NCI-H526 (cell line): ENCODE data around the gene WDR70.
"Not testable (repeated sequence)": the region's sequence is repeated elsewhere in the genome, so short reads cannot be mapped to it uniquely, and the experiment has no call there.

ENCODE experiments used
- DNase-seq, 2 experiments: peaks; one replicate each; lab custom pipeline; 2025; lab: John Stamatoyannopoulos, UW

Gene WDR70

DNA sequence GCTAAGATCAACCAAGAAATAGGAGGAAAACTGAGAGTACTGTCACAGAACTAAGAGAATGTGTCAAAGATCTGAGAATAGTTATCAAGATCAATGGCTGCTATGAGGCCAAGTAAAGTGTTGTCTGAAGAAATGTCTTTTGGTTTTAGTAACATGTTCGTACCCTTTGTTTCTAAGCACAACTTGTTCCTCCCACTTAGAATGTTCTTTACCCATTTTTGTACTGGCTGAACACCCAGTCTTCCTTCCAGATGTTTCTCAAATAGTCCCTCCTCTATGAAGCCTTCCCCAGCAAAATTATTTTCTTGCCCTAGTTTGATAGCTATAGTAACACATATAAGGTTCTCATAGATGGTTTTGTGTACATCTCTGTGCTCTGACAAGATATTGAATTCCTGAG is 191.5 kb downstream of the WDR70 start:
- no peak for DNase-seq

DNA sequence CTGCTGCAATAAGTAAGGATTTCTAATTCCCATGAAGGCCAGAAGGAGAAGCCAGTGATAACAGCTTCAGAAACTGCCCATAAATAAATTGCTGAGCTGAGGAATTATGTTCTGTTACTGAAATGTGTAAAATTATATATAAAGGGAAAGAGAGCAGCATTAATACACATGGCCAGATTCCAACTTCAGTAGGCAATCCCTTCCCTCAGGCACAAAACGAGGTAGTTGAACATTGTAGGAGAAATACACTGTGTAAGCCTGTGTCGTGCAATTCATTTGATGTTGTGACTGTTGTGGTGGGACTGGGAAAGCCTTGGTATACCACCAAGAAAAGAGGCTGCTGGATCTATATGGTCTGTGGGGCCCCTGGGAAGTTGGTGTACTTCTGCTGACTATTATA is 192.9 kb downstream of the WDR70 start:
- DNase-seq: no peak

DNA sequence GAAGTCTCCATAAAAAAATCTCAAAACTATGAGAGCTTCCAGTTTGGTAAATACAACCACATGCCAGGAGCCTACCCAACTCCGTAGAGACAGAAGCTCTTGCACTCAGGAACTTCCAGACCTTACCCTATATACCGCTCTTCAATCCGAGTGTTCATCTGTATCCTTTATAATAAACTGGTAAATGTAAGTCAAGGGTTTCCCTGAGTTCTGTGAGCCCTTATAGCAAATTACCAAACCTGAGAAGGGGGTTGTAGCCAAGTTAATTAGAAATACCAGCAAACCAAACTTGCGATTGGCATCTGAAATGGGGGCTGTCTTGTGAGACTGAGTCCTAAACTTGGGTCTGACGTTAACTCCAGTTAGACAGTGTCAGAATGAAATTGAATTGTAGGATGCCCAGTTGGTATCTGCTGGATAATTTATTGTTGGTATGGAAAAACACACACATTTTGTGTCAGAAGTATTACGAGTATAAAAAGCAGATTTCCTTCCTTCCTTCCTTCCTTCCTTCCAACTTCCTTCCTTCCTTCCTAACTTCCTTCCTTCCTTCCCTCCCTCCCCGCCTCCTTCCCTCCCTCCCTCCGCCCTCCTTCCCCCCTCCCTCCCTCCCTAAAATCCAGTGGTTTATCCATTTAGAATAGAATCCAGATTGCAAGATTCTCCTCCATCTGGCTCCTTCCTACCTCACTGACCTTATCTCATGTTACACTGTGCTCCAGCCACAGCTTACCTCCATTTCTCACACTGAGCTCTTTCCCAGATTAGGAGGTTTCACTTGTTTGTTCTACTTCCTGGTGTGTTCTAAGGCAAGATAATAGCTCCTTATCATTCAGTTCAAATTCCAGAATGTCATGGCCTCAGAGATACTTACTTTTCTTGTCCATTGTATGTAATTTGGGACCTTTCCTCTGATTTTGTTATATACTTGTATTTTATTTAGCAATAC is 196.7 kb downstream of the WDR70 start:
- DNase-seq: no peak

DNA sequence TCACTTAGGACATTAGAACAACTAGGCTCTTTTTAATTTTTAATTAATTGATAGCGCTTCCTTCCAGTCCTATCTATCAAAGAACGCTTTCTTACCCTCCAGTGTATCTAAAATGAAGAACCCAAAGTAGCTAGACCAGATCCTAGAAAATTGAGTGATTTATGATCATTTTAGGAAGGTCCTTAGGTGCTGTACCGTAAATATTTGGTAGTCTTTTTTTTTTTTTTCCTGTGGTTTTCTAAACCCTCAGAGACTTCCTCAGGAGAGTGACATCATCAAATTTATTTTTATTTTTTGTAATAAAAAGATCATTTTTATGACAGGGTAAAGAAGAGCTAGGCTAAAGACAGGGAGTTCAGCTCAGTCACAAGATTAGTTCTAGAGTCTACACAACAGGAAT is 197.4 kb downstream of the WDR70 start:
- DNase-seq: no peak

DNA sequence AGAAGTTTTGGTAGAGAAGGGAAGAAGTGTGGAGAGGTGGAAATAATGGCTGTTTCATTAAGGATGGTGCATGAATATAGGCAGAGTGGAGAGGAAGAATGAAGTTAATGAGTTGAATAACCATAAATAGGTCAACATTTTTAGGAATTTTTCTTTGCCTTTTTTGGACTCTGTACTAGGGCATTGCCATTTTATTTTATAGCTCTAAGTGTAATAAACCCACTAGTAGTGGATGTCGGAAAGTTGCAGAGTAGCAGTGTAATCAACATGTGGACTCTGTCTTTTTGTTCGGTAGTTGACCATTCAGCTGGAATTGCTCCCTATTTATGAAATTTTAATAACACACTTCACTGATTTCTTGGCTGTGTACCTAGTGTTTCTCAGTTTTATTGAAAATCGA is 199.1 kb downstream of the WDR70 start:
- no peak for DNase-seq

DNA sequence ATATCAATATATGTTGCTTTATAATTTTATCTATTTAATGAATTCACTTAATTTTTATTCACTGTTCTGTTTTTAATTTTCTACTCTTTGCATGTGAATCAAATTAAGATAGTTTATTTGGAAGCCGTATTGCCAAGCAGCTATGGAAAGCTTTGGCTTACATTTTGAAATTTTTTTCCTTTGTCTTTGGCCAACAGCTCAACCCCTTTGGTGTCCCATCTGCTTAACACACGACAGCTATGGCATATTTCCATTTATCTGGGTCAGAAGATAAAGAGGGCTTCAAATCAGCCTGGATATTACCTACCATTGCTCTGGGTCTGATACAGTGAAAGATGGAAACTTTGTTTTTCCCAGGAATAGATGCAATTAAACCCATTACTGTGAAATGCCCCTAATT is 201.0 kb downstream of the WDR70 start:
- no peak for DNase-seq

GRCh38 chr5:37582202-37582601 is 203.1 kb downstream of the WDR70 start:
- DNase-seq: no peak

- not testable (repeated sequence) for DNase-seq
Observed at GRCh38 chr5:37593292-37593691, 214.2 kb downstream of the WDR70 start.

- DNase-seq: not testable (repeated sequence)
Observed at GRCh38 chr5:37594864-37595263, 215.7 kb downstream of the WDR70 start.

- no peak for DNase-seq
Observed at GRCh38 chr5:37598733-37599132, 219.6 kb downstream of the WDR70 start.

DNA sequence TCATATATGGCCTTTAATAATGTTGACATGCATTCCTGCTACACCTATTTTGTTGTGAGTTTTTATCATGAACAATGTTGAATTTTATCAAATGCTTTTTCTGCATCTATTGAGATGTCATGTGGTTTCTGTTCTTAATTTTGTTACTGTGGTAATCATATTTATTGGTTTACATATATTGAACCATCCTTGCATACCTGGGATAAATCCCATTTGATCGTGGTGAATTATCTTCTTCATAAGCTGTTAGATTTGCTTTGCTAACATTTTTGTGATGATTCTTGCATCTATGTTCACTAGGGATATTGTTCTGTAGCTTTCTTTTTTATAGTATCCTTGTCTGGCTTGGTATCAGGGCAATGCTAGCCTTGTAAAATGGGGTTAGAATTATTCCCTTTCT is 222.0 kb downstream of the WDR70 start:
- no peak for DNase-seq

DNA sequence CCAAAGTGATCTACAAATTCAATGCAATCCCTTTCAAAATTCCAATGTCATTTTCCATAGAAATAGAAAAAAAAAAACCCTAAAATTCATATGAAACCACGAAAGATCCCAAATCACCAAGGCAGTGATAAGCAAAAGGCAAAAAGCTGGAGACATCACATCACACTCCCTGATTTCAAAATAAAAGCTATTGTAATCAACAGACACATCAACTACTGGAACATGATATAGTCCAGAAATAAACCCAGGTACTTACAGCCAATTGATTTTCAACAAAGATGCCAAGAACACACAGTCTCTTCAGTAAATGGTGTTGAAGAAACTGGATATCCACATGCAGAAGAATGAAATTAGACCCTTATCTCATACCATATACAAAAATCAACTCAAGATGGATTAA is 224.0 kb downstream of the WDR70 start:
- no peak for DNase-seq

DNA sequence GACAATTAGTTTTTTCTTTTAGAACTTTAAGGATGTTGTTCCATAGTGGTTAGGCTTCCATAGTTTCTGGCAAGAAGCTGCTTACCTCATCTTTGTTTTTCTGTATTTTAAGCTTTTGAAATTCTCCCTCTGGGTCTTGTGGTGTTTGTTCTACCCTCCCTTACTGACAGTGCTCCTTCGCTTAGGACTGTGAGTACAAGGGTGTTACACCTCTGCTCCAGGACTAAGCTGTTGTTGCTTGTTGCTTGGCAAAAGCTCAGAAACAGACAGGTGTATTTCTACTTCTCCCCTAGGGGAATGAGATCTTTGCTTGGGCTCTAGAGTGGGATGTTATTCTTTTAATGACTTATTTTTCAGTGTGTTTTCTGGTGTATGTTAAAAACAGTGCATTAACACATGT is 225.2 kb downstream of the WDR70 start:
- no peak for DNase-seq

DNA sequence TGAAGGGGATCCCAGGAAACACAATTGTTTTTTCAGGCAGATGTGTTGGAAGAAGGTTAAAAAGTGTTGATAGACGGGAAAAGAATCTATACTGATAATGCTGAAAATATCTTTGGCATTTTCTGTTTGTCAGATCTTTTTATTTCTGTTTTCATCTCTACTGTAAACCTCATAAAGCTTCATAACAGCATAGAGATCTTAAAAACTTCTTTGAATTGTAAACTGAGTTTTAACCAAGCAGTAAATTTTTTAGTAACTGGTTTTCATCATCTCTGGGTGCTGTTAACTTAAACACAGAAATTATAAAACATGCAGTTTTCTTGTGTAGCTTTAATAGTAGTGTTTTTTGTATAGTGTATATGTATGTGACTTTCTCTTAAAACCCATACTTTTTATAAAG is 227.0 kb downstream of the WDR70 start:
- DNase-seq: no peak

- no peak for DNase-seq
Observed at GRCh38 chr5:37606632-37607248, 227.6 kb downstream of the WDR70 start.

DNA sequence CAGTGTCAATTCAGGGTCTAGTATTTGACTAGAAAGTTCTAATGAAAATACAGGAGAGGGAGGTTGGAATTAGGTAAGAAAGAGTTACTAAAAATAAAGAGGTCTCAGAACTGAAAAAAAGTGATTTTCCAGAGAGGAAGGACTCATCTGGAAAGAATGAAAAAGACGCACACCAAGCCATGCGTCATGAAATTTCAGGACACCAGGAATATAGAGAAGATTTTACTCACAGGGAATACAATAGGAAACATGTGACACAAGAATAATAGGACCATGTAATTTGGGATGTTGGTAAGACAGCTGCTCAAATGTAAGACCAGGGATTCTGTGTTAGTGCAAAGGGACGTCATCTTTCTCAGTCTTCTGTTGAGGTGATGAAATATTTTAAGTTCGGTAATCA is 236.1 kb downstream of the WDR70 start:
- DNase-seq: no peak

GRCh38 chr5:37619353-37619752 is 240.2 kb downstream of the WDR70 start:
- no peak for DNase-seq

DNA sequence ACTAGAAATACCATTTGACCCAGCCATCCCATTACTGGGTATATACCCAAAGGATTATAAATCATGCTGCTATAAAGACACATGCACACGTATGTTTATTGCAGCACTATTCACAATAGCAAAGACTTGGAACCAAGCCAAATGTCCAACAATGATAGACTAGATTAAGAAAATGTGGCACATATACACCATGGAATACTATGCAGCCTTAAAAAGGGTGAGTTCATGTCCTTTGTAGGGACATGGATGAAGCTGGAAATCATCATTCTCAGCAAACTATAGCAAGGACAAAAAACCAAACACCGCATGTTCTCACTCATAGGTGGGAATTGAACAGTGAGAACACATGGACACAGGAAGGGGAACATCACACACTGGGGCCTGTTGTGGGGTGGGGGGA is 243.2 kb downstream of the WDR70 start:
- not testable (repeated sequence) for DNase-seq

DNA sequence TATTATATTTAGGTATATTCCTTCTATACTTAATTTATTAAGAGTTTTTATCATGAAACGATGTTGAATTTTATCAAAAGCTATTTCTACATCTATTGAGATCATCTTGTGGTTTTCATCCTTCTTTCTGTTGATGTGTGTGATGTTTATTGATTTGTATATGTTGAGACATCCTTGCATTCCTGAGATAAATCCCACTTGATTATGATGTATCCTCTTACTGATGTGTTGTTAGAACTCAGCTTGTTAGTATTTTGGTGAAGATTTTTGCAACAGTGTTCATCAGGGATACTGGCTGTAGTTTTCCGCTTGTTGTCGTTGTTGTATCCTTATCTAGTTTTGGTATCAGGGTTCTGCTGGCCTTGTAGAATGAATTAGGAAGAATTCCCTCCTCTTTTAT is 247.1 kb downstream of the WDR70 start:
- no peak for DNase-seq

DNA sequence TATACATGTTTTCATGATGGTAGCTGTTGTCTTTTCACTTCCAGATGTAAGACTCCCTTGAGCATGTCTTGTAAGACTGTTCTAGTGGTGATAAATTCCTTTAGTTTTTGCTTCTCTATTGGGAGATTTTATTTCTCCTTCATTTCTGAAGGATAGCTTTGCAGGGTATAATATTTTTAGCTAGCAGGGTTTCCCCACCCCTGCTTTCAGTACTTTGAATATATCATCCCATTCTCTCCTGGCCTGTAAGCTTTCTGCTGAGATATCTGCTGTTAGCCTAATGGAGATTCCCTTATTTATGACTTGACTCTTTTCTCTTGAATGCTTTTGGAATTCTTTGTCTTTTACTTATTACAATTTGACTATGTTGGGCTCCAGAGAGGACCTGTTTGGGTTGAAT is 249.8 kb downstream of the WDR70 start:
- DNase-seq: no peak

- DNase-seq: no peak
Observed at GRCh38 chr5:37631939-37632338, 252.8 kb downstream of the WDR70 start.

DNA sequence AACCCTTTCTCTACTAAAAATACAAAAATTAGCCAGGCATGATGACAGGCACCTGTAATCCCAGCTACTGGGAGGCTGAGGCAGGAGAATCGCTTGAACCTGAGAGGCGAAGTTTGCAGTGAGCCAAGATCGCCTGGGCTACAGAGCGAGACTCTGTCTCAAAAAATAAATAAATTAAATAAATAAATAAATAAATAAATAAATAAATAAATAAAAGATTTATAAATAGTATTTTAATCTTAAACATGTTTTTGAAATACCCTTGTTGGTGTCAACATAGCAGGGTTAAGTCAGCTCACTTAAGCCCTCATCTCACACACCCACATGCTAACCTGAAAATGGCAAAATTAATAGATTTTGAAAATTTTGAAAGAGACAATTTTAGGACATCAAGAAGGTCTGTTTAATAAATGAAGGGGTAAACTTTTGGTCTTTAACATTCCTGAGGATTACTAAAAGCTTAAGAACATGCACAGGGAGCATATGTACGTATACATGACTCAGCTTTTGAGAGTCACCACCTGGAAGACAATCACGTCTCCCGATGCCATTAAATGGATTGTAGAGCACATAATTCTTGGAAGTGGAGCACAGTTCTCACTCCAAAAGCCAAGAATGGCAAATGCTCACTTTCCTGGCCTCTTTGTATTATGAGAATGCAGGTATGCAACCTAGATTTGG is 258.2 kb downstream of the WDR70 start:
- DNase-seq: no peak

- no peak for DNase-seq
Observed at GRCh38 chr5:37638897-37639296, 259.8 kb downstream of the WDR70 start.
